GM12874 (cell line): ENCODE measurements around the gene BAD.

Experiments used
- CTCF ChIP-seq: IDR thresholded peaks from 2 replicates; pipeline ENCODE4 v1.5.1; 2011; ENCODE audit warnings: low read depth, mild to moderate bottlenecking, control low read depth, low read length, moderate library complexity; ENCODE audit not compliant: insufficient read depth

BAD gene

GRCh38 chr11:64303109-64304031 is 18.9 kb upstream of the BAD start:
- no peak for TF ChIP-seq CTCF

- TF ChIP-seq CTCF, result no peak
Measured at GRCh38 chr11:64299847-64300648, 15.6 kb upstream of the BAD start, which contains the start of gene CATSPERZ. Gene CATSPERZ, plus strand, starts transcription at chr11:64300358. Its CDS starts 53 bp downstream, at chr11:64300411.

- no peak for TF ChIP-seq CTCF
Measured at GRCh38 chr11:64298966-64299846, 14.7 kb upstream of the BAD start.

GRCh38 chr11:64297699-64298358 is 13.4 kb upstream of the BAD start:
- TF ChIP-seq CTCF, result no peak

- TF ChIP-seq CTCF, result no peak
Measured at GRCh38 chr11:64296830-64297698, 12.6 kb upstream of the BAD start.

- no peak for TF ChIP-seq CTCF
Measured at GRCh38 chr11:64296236-64296635, 11.8 kb upstream of the BAD start.
